T-cell (primary cell): ENCODE results near the gene BCR. TPM values are rescaled to one million over a fixed set of nuclear protein-coding genes. Genes with fewer than 3 reads are reported as not detected.
A peak's percentile ranks its signal among the peaks of the same experiment; 100 is the strongest.

Experiments
- ATAC-seq, 4 experiments: fragments of 200-7000 bp in 3 of 4; fragments of 150-1000 bp in 1 of 4; cut with Tn5 transposase; replicated peaks in 1 of 4; 1 replicate in 3 of 4; 2 replicates in 1 of 4; pipeline ENCODE4 v1.10.0; 2021; ENCODE audit warnings: moderate library complexity in 3 of 4, mild to moderate bottlenecking in 2 of 4, moderate number of reproducible peaks in 1 of 4
- CTCF ChIA-PET, 2 donors: fragments of 300-600 bp; sonication (Branson Sonifier 250); formaldehyde crosslinking; loops; one replicate each; lab custom pipeline; 2022; ENCODE audit warnings: antibody characterized with exemption in 2 of 2; lab: Charles Lee
- POLR2A ChIA-PET, 2 donors: fragments of 300-600 bp; sonication (Branson Sonifier 250); formaldehyde crosslinking; loops; one replicate each; lab custom pipeline; 2022; ENCODE audit warnings: antibody characterized with exemption in 2 of 2; lab: Charles Lee
- DNase-seq, 35 experiments: peaks; one replicate each; pipeline versions ENCODE4 v3.0.0 to v3.0.0-alpha.2; 2013 to 2023
- H3K27ac ChIP-seq: one replicate; pipeline ENCODE4 v1.5.1; 2013; ENCODE audit warnings: low read length
- H3K27me3 ChIP-seq, 2 experiments: replicated peaks in 1 of 2; 1 replicate in 1 of 2; 2 replicates in 1 of 2; pipeline versions ENCODE4 v1.6.1 to v1.7.0; 2013; ENCODE audit warnings: low read length in 1 of 2, mixed read lengths in 1 of 2; ENCODE audit not compliant: control insufficient read depth in 2 of 2, insufficient read depth in 2 of 2; ENCODE audit errors: extremely low read depth in 1 of 2
- H3K36me3 ChIP-seq, 2 donors: 1 replicate in 1 of 2; 2 replicates in 1 of 2; pipeline versions ENCODE4 v1.6.1 to v1.7.0; 2013; ENCODE audit warnings: low read length in 1 of 2; ENCODE audit not compliant: control insufficient read depth in 2 of 2, insufficient read depth in 1 of 2; ENCODE audit errors: extremely low read depth in 1 of 2
- H3K4me1 ChIP-seq, 2 experiments: 1 replicate in 1 of 2; 2 replicates in 1 of 2; pipeline versions ENCODE4 v1.6.1 to v1.7.0; 2013; ENCODE audit warnings: low read length in 2 of 2, mixed read lengths in 1 of 2; ENCODE audit not compliant: insufficient read depth in 2 of 2, control insufficient read depth in 1 of 2; ENCODE audit errors: extremely low read depth in 1 of 2
- H3K4me3 ChIP-seq, 2 donors: 1 replicate in 1 of 2; 2 replicates in 1 of 2; pipeline versions ENCODE4 v1.5.1 to v1.7.0; 2013; ENCODE audit warnings: mild to moderate bottlenecking in 2 of 2, low read length in 1 of 2, moderate library complexity in 1 of 2; ENCODE audit not compliant: control insufficient read depth in 1 of 2; ENCODE audit errors: extremely low read depth in 1 of 2
- H3K9me3 ChIP-seq: 2 replicates; pipeline ENCODE4 v1.7.0; 2013
- H3K27ac Mint-ChIP-seq, 2 donors: one replicate each; pipeline ENCODE4 v1.8.0; 2020 to 2021; ENCODE audit warnings: mild to moderate bottlenecking in 2 of 2, mixed read lengths in 2 of 2
- H3K27me3 Mint-ChIP-seq, 2 donors: one replicate each; pipeline ENCODE4 v1.8.0; 2021 to 2022; ENCODE audit warnings: mixed read lengths in 2 of 2
- H3K36me3 Mint-ChIP-seq: one replicate; pipeline ENCODE4 v1.8.0; 2021; ENCODE audit warnings: mixed read lengths
- H3K4me1 Mint-ChIP-seq, 3 donors: one replicate each; pipeline ENCODE4 v1.8.0; 2020 to 2022; ENCODE audit warnings: mixed read lengths in 3 of 3, mild to moderate bottlenecking in 1 of 3
- H3K4me3 Mint-ChIP-seq, 3 donors: one replicate each; pipeline ENCODE4 v1.8.0; 2020 to 2022; ENCODE audit warnings: mild to moderate bottlenecking in 3 of 3, mixed read lengths in 3 of 3, moderate library complexity in 3 of 3
- H3K9me3 Mint-ChIP-seq, 3 donors: one replicate each; pipeline ENCODE4 v1.8.0; 2020 to 2022; ENCODE audit warnings: mixed read lengths in 3 of 3
- WGBS: methylation state at CpG from one replicate; pipeline ENCODE4 v1.1.5; 2013; ENCODE audit warnings: missing lambda C conversion rate; ENCODE audit not compliant: insufficient coverage; 5-methylcytosine and 5-hydroxymethylcytosine counted together
- total RNA-seq, 35 experiments: library from RNA in 6 of 35; stranded (reverse) in 6 of 35; fragments of 120-200 nt in 1 of 35; gene quantifications; one replicate each; pipeline versions ENCODE4 v1.2.1 to v1.2.4 and lab custom pipeline; 2013 to 2026

BCR gene
- total RNA-seq, 5 donors from 2014 or later (not counting 1 experiment from before 2014, with no cell fraction given), result 74.6 to 103 (median 85.5) TPM

GRCh38 chr22:23226497-23226850, 46.2 kb downstream of the BCR start:
- no peaks in the 10 kb centered on the region for H3K27me3 Mint-ChIP-seq
- Histone ChIP-seq H3K27ac (peak overlapping the region; percentile 45), H3K9me3 (no peaks in the 10 kb centered on the region), H3K4me1 (peaks cover 37 to 78% of the 10 kb centered on the region in 2 experiments), H3K27me3 (no peaks in the 10 kb centered on the region), H3K36me3 (peaks cover 2 to 8% of the 10 kb centered on the region in 2 donors), H3K4me3 (no peak overlapping the region)
- peak overlapping the region; percentile 92 to 97 for H3K27ac Mint-ChIP-seq
- ATAC-seq, result peak in 1 of 4 experiments; percentile 11
- DNase-seq, result no peak
- H3K36me3 Mint-ChIP-seq, result peaks cover 39% of the 10 kb centered on the region
- POLR2A ChIA-PET, result interaction anchor here in 1 of 2 donors (0.6 kb wide), 1 partner anchor 639 kb away, joined by 3 read pairs; no protein-coding TSS in a partner anchor
- CTCF ChIA-PET, result interaction anchor here in 1 of 2 donors (1.1 to 1.2 kb wide), 2 partner anchors 11 to 17 kb away, joined by 3 to 4 read pairs; no protein-coding TSS in a partner anchor
- peak overlapping the region; percentile 25 to 57 (median 54) for H3K4me3 Mint-ChIP-seq
- H3K9me3 Mint-ChIP-seq, result peaks cover 6 to 18% (median 17%) of the 10 kb centered on the region in 3 donors
- H3K4me1 Mint-ChIP-seq, result peaks cover 87 to 97% (median 93%) of the 10 kb centered on the region in 3 donors

- peak overlapping the region in 1 of 3 donors; percentile 57 for H3K4me3 Mint-ChIP-seq
- Histone ChIP-seq H3K4me1 (peaks cover 33 to 78% of the 10 kb centered on the region in 2 experiments), H3K27ac (peak overlapping the region; percentile 45), H3K9me3 (no peaks in the 10 kb centered on the region), H3K27me3 (no peaks in the 10 kb centered on the region), H3K36me3 (peaks cover 2 to 8% of the 10 kb centered on the region in 2 donors), H3K4me3 (no peak overlapping the region)
- H3K4me1 Mint-ChIP-seq, result peaks cover 82 to 94% (median 92%) of the 10 kb centered on the region in 3 donors
- ATAC-seq (no peak), DNase-seq (no peak)
- H3K9me3 Mint-ChIP-seq, result peaks cover 6 to 18% (median 17%) of the 10 kb centered on the region in 3 donors
- peaks cover 39% of the 10 kb centered on the region for H3K36me3 Mint-ChIP-seq
- H3K27ac Mint-ChIP-seq, result peak overlapping the region; percentile 92 to 97
- POLR2A ChIA-PET, result no interaction called here
- no peaks in the 10 kb centered on the region for H3K27me3 Mint-ChIP-seq
- 100% methylated on average over 1 of the region's 1 CpG for WGBS
- CTCF ChIA-PET, result interaction anchor here in 1 of 2 donors (1.2 kb wide), 1 partner anchor 16 kb away, joined by 4 read pairs; no protein-coding TSS in a partner anchor
These were observed 47.1 kb downstream of the BCR start for GRCh38 chr22:23227380-23227779.

- Mint-ChIP-seq H3K9me3 (peaks cover 6 to 18% (median 17%) of the 10 kb centered on the region in 3 donors), H3K27me3 (no peaks in the 10 kb centered on the region), H3K27ac (peak overlapping the region; percentile 92 to 97), H3K36me3 (peaks cover 39% of the 10 kb centered on the region), H3K4me3 (no peak overlapping the region), H3K4me1 (peaks cover 80 to 93% (median 80%) of the 10 kb centered on the region in 3 donors)
- CTCF ChIA-PET, result interaction anchor here in 1 of 2 donors (0.7 to 1.2 kb wide), 3 partner anchors 15 to 21 kb away, joined by 3 to 4 read pairs (median 3); no protein-coding TSS in a partner anchor
- Histone ChIP-seq H3K9me3 (no peaks in the 10 kb centered on the region), H3K4me1 (peaks cover 25 to 78% of the 10 kb centered on the region in 2 experiments), H3K27ac (peak overlapping the region; percentile 45), H3K4me3 (no peak overlapping the region), H3K36me3 (peaks cover 2 to 8% of the 10 kb centered on the region in 2 donors), H3K27me3 (no peaks in the 10 kb centered on the region)
- no CpG with 5 or more reads among the region's 2 CpGs for WGBS
- DNase-seq (no peak), ATAC-seq (no peak)
- POLR2A ChIA-PET, result no interaction called here
These were observed 48.2 kb downstream of the BCR start for GRCh38 chr22:23228503-23228902.

DNA sequence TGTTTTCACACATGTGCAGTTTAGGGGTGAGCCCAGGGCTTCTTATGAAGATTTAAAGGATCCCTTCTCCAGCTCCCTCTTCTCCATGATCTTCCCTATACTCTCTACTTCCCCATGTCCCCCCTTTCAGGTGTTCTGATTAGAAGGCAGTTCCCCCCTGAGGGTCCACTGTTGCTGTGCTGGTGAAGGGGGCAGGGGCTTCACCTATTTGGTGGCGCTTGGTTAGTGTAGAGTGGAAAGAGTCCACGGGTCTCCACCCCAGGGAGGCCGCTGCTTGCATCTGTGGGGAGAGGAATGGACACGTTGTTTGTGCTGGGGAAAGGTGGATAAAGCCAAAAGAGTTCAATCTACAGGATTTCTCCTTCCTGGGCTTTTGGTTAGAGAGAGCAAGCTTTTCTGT, 49.3 kb downstream of the BCR start:
- no peaks in the 10 kb centered on the region for H3K27me3 ChIP-seq
- peaks cover 20 to 78% of the 10 kb centered on the region in 2 experiments for H3K4me1 ChIP-seq
- WGBS, result no CpG with 5 or more reads among the region's 4 CpGs
- ChIA-PET POLR2A (interaction anchor here in 1 of 2 donors (0.9 kb wide), 1 partner anchor 11 kb away, joined by 3 read pairs; no protein-coding TSS in a partner anchor), CTCF (interaction anchor here in 1 of 2 donors (1.0 kb wide), 1 partner anchor 49 kb away, joined by 3 read pairs; the partner anchor contains the start of gene BCR)
- Mint-ChIP-seq H3K36me3 (peaks cover 43% of the 10 kb centered on the region), H3K4me1 (peaks cover 74 to 91% (median 75%) of the 10 kb centered on the region in 3 donors), H3K4me3 (no peak overlapping the region), H3K27me3 (no peaks in the 10 kb centered on the region), H3K9me3 (peaks cover 6 to 18% (median 17%) of the 10 kb centered on the region in 3 donors), H3K27ac (peak overlapping the region; percentile 92 to 97)
- peak overlapping the region; percentile 45 for H3K27ac ChIP-seq
- peaks cover 5 to 8% of the 10 kb centered on the region in 2 donors for H3K36me3 ChIP-seq
- H3K9me3 ChIP-seq, result no peaks in the 10 kb centered on the region
- DNase-seq, result no peak
- no peak for ATAC-seq
- peak overlapping the region in 1 of 2 donors; percentile 1 for H3K4me3 ChIP-seq

GRCh38 chr22:23230348-23231068, 50.2 kb downstream of the BCR start:
- 100% methylated on average over 4 of the region's 10 CpGs for WGBS
- peaks cover 18 to 71% of the 10 kb centered on the region in 2 experiments for H3K4me1 ChIP-seq
- ChIA-PET CTCF (interaction anchor here in 1 of 2 donors (1.0 kb wide), 1 partner anchor 50 kb away, joined by 3 read pairs; the partner anchor contains the start of gene BCR), POLR2A (interaction anchor here in 1 of 2 donors (0.6 kb wide), 1 partner anchor 26 kb away, joined by 5 read pairs; no protein-coding TSS in a partner anchor)
- peak overlapping the region; percentile 45 for H3K27ac ChIP-seq
- H3K9me3 ChIP-seq, result no peaks in the 10 kb centered on the region
- no peak for DNase-seq
- Mint-ChIP-seq H3K27me3 (no peaks in the 10 kb centered on the region), H3K4me1 (peaks cover 66 to 86% (median 74%) of the 10 kb centered on the region in 3 donors), H3K36me3 (peaks cover 43% of the 10 kb centered on the region), H3K9me3 (peaks cover 6 to 18% (median 17%) of the 10 kb centered on the region in 3 donors), H3K27ac (peak overlapping the region; percentile 92 to 97), H3K4me3 (no peak overlapping the region)
- peaks cover 5 to 8% of the 10 kb centered on the region in 2 donors for H3K36me3 ChIP-seq
- no peak overlapping the region for H3K4me3 ChIP-seq
- no peaks in the 10 kb centered on the region for H3K27me3 ChIP-seq
- no peak for ATAC-seq

DNA sequence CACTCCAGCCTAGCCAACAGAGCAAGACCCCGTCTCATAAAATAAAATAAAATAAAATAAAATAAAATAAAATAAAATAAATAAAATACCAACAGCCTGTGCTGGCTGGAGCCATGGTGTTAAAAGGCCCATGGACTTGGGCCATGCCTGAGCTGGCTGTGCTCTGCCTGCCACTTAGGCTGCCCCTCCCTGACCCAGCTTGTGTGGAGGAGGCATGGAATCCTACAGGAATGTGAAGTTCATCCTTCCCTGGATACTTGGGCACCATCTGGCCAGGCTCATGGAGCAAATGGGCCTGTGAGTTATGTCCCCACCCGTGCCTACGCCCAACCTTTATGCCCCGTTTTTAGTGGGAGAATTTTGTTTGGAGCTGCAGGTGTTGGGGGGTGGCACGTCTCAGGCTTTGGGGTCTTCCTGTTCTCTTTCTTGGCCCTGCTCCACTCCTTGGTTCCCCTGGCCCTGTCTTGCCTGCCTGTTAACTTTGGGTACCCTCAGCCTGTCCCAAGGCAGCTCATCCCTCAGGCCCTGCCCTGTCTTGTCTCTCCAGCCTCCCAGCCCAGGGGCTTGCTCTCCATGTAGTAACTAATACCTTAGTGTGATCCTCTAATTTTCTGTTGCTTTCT, 51.3 kb downstream of the BCR start:
- no peak for ATAC-seq
- ChIA-PET POLR2A (no interaction called here), CTCF (interaction anchor here in 1 of 2 donors (0.7 kb wide), 1 partner anchor 12 kb away, joined by 3 read pairs; no protein-coding TSS in a partner anchor)
- H3K36me3 Mint-ChIP-seq, result peaks cover 45% of the 10 kb centered on the region
- WGBS, result no CpG with 5 or more reads among the region's 5 CpGs
- no peak for DNase-seq
- no peak overlapping the region for H3K4me3 Mint-ChIP-seq
- no peaks in the 10 kb centered on the region for H3K27me3 Mint-ChIP-seq
- peaks cover 13 to 70% of the 10 kb centered on the region in 2 experiments for H3K4me1 ChIP-seq
- H3K4me1 Mint-ChIP-seq, result peaks cover 60 to 86% (median 74%) of the 10 kb centered on the region in 3 donors
- H3K27ac Mint-ChIP-seq, result peak overlapping the region; percentile 86 to 97
- H3K9me3 ChIP-seq, result no peaks in the 10 kb centered on the region
- H3K27me3 ChIP-seq, result no peaks in the 10 kb centered on the region
- H3K9me3 Mint-ChIP-seq, result peaks cover 6 to 18% (median 17%) of the 10 kb centered on the region in 3 donors
- H3K4me3 ChIP-seq, result no peak overlapping the region
- no peak overlapping the region for H3K27ac ChIP-seq
- H3K36me3 ChIP-seq, result peaks cover 5 to 8% of the 10 kb centered on the region in 2 donors
